Measurements from ENCODE around the gene FYN. TPM values are rescaled to one million over a fixed set of nuclear protein-coding genes. Genes with fewer than 3 reads are reported as not detected.

FYN gene
- total and polyA plus RNA-seq, 4 donors: 11.2 to 28.3 (median 19.7) TPM

DNA sequence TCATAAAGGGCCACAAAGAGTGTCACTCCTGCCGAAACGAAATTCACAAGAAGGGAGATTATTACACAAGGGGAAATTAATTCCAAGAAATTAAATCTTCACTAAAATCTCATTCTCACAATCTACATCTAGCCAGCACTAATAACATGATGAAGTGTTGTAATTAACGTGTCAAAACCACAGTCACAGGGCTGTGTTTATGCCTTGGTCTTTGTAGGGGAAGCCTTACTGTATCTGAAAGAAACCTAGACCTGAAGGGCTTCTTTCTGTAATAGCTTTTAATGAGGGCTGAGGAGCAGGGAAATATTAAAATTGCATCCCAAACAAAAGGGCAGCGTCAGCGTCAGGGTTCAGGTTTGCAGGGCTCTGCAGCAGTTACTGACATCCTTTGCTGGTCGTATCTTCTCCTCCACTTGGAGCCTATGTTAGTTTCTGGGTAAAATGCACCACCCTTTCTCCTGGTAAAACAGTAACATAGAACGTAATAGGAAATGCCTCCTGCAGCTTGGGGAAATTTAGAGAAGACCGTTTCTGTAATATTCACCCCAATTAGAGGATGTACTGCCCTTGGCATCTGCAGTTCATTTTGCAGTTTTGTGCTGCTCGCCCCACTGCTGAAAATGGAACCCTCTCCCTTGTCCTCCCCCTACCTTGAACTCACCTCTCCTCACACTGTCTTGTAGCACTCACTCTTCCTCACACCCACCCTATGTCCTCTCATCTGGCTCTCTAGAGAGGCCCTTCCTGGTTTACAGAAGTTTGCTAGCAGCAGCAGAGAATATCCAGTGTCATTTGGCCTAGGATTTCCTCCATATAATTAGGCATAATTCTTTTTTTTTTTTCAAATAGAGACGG lies 158.6 kb downstream of the FYN start:
- Histone ChIP-seq H3K27ac (ENCODE audit: low read depth in 1 of 2, low read length in 2 of 2) (no peak overlapping the region), H3K36me3 (ENCODE audit: control insufficient read depth in 4 of 4, insufficient read depth in 3 of 4, low read depth in 1 of 4, low read length in 3 of 4) (no peaks in the 10 kb centered on the region), H3K4me1 (ENCODE audit: control insufficient read depth in 4 of 4, insufficient read depth in 4 of 4, low read length in 3 of 4) (peaks cover 0 to 3% (median 0%) of the 10 kb centered on the region in 4 donors), H3K9ac (ENCODE audit: low read depth in 1 of 2, low read length in 2 of 2) (no peak overlapping the region), H3K27me3 (ENCODE audit: control insufficient read depth in 4 of 4, insufficient read depth in 4 of 4, low read length in 3 of 4) (no peaks in the 10 kb centered on the region), H3K4me3 (ENCODE audit: low read depth in 1 of 3, low read length in 3 of 3) (no peak overlapping the region), H3K9me3 (ENCODE audit: control insufficient read depth in 4 of 4, low read length in 3 of 4) (no peaks in the 10 kb centered on the region)
- 85% methylated on average over 10 of the region's 10 CpGs for WGBS
- DNase-seq (ENCODE audit: low spot score): no peak
- no peak for TF ChIP-seq SP1 (IDR thresholded peaks at IDR 0.05)
- TF ChIP-seq, protein P1, sequence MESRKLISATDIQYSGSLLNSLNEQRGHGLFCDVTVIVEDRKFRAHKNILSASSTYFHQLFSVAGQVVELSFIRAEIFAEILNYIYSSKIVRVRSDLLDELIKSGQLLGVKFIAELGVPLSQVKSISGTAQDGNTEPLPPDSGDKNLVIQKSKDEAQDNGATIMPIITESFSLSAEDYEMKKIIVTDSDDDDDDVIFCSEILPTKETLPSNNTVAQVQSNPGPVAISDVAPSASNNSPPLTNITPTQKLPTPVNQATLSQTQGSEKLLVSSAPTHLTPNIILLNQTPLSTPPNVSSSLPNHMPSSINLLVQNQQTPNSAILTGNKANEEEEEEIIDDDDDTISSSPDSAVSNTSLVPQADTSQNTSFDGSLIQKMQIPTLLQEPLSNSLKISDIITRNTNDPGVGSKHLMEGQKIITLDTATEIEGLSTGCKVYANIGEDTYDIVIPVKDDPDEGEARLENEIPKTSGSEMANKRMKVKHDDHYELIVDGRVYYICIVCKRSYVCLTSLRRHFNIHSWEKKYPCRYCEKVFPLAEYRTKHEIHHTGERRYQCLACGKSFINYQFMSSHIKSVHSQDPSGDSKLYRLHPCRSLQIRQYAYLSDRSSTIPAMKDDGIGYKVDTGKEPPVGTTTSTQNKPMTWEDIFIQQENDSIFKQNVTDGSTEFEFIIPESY (IDR thresholded peaks at IDR 0.05): no peak
- no peak for TF ChIP-seq JUND (IDR thresholded peaks at IDR 0.05)
- TF ChIP-seq RAD21 (IDR thresholded peaks at IDR 0.05): no peak
- TF ChIP-seq HNF4A (conservative IDR thresholded peaks at IDR 0.05): no peak
- no peak for TF ChIP-seq GABPA (IDR thresholded peaks at IDR 0.05 in 1 of 2, conservative IDR thresholded peaks at IDR 0.05 in 1 of 2)
- TF ChIP-seq, protein P2, sequence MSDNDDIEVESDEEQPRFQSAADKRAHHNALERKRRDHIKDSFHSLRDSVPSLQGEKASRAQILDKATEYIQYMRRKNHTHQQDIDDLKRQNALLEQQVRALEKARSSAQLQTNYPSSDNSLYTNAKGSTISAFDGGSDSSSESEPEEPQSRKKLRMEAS (IDR thresholded peaks at IDR 0.05): no peak
- TF ChIP-seq EGR1 (IDR thresholded peaks at IDR 0.05; ENCODE audit: low read depth in 2 of 2): no peak
- no peak for TF ChIP-seq FOXA2 (IDR thresholded peaks at IDR 0.05)
- no peak for TF ChIP-seq FOXA1 (IDR thresholded peaks at IDR 0.05)
- TF ChIP-seq TAF1 (conservative IDR thresholded peaks at IDR 0.05): no peak
- TF ChIP-seq, protein P3, sequence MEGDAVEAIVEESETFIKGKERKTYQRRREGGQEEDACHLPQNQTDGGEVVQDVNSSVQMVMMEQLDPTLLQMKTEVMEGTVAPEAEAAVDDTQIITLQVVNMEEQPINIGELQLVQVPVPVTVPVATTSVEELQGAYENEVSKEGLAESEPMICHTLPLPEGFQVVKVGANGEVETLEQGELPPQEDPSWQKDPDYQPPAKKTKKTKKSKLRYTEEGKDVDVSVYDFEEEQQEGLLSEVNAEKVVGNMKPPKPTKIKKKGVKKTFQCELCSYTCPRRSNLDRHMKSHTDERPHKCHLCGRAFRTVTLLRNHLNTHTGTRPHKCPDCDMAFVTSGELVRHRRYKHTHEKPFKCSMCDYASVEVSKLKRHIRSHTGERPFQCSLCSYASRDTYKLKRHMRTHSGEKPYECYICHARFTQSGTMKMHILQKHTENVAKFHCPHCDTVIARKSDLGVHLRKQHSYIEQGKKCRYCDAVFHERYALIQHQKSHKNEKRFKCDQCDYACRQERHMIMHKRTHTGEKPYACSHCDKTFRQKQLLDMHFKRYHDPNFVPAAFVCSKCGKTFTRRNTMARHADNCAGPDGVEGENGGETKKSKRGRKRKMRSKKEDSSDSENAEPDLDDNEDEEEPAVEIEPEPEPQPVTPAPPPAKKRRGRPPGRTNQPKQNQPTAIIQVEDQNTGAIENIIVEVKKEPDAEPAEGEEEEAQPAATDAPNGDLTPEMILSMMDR (IDR thresholded peaks at IDR 0.05; ENCODE audit: low read depth, low read length, missing input control): no peak
- no peak for TF ChIP-seq YY1 (IDR thresholded peaks at IDR 0.05)
- no peak for TF ChIP-seq NR2F2 (IDR thresholded peaks at IDR 0.05)
- TF ChIP-seq RXRA (IDR thresholded peaks at IDR 0.05): no peak
- TF ChIP-seq, protein P4, sequence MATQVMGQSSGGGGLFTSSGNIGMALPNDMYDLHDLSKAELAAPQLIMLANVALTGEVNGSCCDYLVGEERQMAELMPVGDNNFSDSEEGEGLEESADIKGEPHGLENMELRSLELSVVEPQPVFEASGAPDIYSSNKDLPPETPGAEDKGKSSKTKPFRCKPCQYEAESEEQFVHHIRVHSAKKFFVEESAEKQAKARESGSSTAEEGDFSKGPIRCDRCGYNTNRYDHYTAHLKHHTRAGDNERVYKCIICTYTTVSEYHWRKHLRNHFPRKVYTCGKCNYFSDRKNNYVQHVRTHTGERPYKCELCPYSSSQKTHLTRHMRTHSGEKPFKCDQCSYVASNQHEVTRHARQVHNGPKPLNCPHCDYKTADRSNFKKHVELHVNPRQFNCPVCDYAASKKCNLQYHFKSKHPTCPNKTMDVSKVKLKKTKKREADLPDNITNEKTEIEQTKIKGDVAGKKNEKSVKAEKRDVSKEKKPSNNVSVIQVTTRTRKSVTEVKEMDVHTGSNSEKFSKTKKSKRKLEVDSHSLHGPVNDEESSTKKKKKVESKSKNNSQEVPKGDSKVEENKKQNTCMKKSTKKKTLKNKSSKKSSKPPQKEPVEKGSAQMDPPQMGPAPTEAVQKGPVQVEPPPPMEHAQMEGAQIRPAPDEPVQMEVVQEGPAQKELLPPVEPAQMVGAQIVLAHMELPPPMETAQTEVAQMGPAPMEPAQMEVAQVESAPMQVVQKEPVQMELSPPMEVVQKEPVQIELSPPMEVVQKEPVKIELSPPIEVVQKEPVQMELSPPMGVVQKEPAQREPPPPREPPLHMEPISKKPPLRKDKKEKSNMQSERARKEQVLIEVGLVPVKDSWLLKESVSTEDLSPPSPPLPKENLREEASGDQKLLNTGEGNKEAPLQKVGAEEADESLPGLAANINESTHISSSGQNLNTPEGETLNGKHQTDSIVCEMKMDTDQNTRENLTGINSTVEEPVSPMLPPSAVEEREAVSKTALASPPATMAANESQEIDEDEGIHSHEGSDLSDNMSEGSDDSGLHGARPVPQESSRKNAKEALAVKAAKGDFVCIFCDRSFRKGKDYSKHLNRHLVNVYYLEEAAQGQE (IDR thresholded peaks at IDR 0.05): no peak
- TF ChIP-seq, protein P5, sequence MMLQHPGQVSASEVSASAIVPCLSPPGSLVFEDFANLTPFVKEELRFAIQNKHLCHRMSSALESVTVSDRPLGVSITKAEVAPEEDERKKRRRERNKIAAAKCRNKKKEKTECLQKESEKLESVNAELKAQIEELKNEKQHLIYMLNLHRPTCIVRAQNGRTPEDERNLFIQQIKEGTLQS (IDR thresholded peaks at IDR 0.05): no peak
